ENCODE results near the gene STARD3. TPM values are rescaled to one million over a fixed set of nuclear protein-coding genes. Genes with fewer than 3 reads are reported as not detected.

Gene STARD3
- total and polyA plus RNA-seq, 2 of the 13 experiments (the other 11 are each of a cell fraction or from before 2014, with no cell fraction given) = 34.6 to 100 TPM

- no peak; the same call in 1 of the 2 replicates for TF ChIP-seq NR2F6 (IDR thresholded peaks at IDR 0.05)
- TF ChIP-seq NR2F6 (CRISPR knock-in tag; IDR thresholded peaks at IDR 0.05) = peak; percentile 15; the same call in 1 of the 2 replicates
- TF ChIP-seq ZBTB37 (CRISPR knock-in tag; IDR thresholded peaks at IDR 0.05) = no peak
- TF ChIP-seq PRMT3 (CRISPR knock-in tag; IDR thresholded peaks at IDR 0.05; ENCODE audit: borderline replicate concordance, low read depth) = no peak
- TF ChIP-seq, protein P1, sequence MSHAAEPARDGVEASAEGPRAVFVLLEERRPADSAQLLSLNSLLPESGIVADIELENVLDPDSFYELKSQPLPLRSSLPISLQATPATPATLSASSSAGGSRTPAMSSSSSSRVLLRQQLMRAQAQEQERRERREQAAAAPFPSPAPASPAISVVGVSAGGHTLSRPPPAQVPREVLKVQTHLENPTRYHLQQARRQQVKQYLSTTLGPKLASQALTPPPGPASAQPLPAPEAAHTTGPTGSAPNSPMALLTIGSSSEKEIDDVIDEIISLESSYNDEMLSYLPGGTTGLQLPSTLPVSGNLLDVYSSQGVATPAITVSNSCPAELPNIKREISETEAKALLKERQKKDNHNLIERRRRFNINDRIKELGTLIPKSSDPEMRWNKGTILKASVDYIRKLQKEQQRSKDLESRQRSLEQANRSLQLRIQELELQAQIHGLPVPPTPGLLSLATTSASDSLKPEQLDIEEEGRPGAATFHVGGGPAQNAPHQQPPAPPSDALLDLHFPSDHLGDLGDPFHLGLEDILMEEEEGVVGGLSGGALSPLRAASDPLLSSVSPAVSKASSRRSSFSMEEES (CRISPR knock-in tag; IDR thresholded peaks at IDR 0.05) = peak; percentile 64; the same call in 1 of the 2 replicates
- no peak for TF ChIP-seq TBX3 (IDR thresholded peaks at IDR 0.05; ENCODE audit: borderline replicate concordance)
- no peak for TF ChIP-seq CENPX (CRISPR knock-in tag; IDR thresholded peaks at IDR 0.05)
- no peak for TF ChIP-seq ZFP36L2 (CRISPR knock-in tag; IDR thresholded peaks at IDR 0.05)
- no peak for TF ChIP-seq TCF7L2 (IDR thresholded peaks at IDR 0.05; ENCODE audit: low read depth, low read length)
- TF ChIP-seq MBNL3 (CRISPR knock-in tag; conservative IDR thresholded peaks at IDR 0.05) = no peak
- no peak for TF ChIP-seq ZNF713 (CRISPR knock-in tag; IDR thresholded peaks at IDR 0.05)
- no peak for TF ChIP-seq ZNF496 (CRISPR knock-in tag; IDR thresholded peaks at IDR 0.05; ENCODE audit: insufficient replicate concordance)
- TF ChIP-seq KDM2A (CRISPR knock-in tag; IDR thresholded peaks at IDR 0.05; ENCODE audit: borderline replicate concordance, low read depth) = peak; percentile 67
- TF ChIP-seq RNF2 (conservative IDR thresholded peaks at IDR 0.05; ENCODE audit: low read depth) = no peak
- no peak for TF ChIP-seq PAX8 (CRISPR knock-in tag; IDR thresholded peaks at IDR 0.05; ENCODE audit: borderline replicate concordance)
- TF ChIP-seq ELF1 (CRISPR knock-in tag; IDR thresholded peaks at IDR 0.05) = peak; percentile 91
- TF ChIP-seq REL (CRISPR knock-in tag; conservative IDR thresholded peaks at IDR 0.05) = no peak
- TF ChIP-seq SIX1 (CRISPR knock-in tag; IDR thresholded peaks at IDR 0.05; ENCODE audit: borderline replicate concordance) = no peak
- no peak for TF ChIP-seq SMAD9 (CRISPR knock-in tag; IDR thresholded peaks at IDR 0.05)
- peak; percentile 98 for TF ChIP-seq ZNF639 (CRISPR knock-in tag; conservative IDR thresholded peaks at IDR 0.05)
- TF ChIP-seq CTCF (CRISPR knock-in tag; IDR thresholded peaks at IDR 0.05) = peak; percentile 65
- TF ChIP-seq, protein P2, sequence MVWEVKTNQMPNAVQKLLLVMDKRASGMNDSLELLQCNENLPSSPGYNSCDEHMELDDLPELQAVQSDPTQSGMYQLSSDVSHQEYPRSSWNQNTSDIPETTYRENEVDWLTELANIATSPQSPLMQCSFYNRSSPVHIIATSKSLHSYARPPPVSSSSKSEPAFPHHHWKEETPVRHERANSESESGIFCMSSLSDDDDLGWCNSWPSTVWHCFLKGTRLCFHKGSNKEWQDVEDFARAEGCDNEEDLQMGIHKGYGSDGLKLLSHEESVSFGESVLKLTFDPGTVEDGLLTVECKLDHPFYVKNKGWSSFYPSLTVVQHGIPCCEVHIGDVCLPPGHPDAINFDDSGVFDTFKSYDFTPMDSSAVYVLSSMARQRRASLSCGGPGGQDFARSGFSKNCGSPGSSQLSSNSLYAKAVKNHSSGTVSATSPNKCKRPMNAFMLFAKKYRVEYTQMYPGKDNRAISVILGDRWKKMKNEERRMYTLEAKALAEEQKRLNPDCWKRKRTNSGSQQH (CRISPR knock-in tag; IDR thresholded peaks at IDR 0.05; ENCODE audit: low read depth) = peak; percentile 67; the same call in 1 of the 2 replicates
- no peak for TF ChIP-seq HNRNPH1 (optimal IDR thresholded peaks at IDR 0.05; ENCODE audit: low read depth, low read length)
Measured at GRCh38 chr17:39687546-39688474, 50.9 kb downstream of the STARD3 start, which contains the start of gene PGAP3 (continued).

Data from HepG2 (cell line).